Measurements from ENCODE around the gene REST.
A peak's percentile ranks its signal among the peaks of the same experiment; 100 is the strongest.

The REST gene

DNA sequence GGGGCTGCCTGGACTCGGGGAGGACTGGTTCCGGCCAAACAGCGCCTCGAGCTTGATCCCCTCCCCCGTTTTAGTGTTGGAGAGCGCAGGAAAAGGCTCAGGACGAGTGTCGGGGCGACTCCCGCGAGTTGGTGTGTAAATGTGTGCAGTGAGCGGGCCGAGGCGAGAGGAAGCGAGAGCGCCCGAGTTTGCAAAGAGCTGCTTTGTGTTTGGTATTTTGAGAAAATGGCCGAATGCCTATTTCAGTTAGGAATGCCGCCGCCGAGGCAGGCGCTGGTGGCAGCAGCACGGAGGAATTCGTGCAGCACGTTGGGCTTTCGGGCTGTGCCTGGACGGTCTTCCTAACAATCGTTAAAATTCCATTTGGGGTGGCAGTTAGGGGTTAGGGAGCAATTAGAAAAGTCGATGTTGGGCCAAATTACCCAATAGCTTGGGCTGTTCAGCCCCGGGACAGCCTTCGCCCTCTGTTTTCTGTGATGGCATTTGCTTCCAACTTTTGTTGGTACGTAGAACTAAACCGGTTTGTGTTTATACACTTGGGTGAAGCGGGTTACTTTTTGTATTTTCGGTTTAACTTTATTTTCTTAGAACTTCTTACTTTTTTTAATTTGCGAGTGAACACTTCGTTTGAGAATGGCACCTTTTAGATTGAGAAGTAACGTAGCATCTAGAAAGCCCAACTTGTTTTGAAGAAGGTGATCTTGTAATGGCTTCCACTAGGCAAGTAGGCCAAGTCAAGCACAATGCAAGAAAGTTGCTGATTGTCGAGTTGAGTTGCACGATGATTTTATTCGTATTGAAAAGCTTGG lies 1.6 kb downstream of the REST start:
- TF ChIP-seq TAF1 (IDR thresholded peaks at IDR 0.05; ENCODE audit: borderline replicate concordance, insufficient read depth, low read length), result 0 out of 2 replicates have a peak, but pooled peaks have one; percentile 16
- TF ChIP-seq FOXP2 (optimal IDR thresholded peaks at IDR 0.05; ENCODE audit: borderline replicate concordance, extremely low read depth, extremely low read length, insufficient read depth), result no peak

- no peak for TF ChIP-seq SIN3A (IDR thresholded peaks at IDR 0.05; ENCODE audit: borderline replicate concordance, insufficient read depth, low read length)
- no peak for TF ChIP-seq FOXP2 (optimal IDR thresholded peaks at IDR 0.05; ENCODE audit: borderline replicate concordance, extremely low read depth, extremely low read length, insufficient read depth)
- TF ChIP-seq POLR2AphosphoS5 (IDR thresholded peaks at IDR 0.05; ENCODE audit: low read depth, low read length), result no peak
- no peak for TF ChIP-seq TAF1 (IDR thresholded peaks at IDR 0.05; ENCODE audit: borderline replicate concordance, insufficient read depth, low read length)
- no peak for TF ChIP-seq REST (IDR thresholded peaks at IDR 0.05; ENCODE audit: insufficient read depth in 1 of 2, low read depth in 2 of 2, low read length in 2 of 2)
These were observed 2.7 kb downstream of the REST start for GRCh38 chr4:56910172-56910967.

DNA sequence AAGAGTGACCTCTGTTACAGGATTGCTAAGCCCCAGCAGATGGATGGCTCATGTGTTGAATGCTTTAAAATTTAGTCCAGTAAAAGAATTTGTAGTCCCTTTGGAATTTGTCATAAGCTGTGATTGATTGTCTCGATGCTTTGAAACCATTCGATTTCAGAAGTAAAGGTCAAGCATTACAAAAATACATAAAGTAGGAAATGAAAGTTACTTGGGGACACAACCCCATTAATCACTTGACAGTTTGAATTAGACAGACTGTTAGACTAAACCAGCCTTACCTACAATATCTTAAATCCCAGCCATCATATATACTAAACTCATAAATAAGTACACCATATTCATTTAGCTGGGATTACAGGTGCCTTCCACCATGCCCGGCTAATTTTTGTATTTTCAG lies 6.6 kb downstream of the REST start:
- TF ChIP-seq SIN3A (IDR thresholded peaks at IDR 0.05; ENCODE audit: borderline replicate concordance, insufficient read depth, low read length), result no peak

GRCh38 chr4:56927196-56927595 lies 19.5 kb downstream of the REST start:
- TF ChIP-seq TAF1 (IDR thresholded peaks at IDR 0.05; ENCODE audit: borderline replicate concordance, insufficient read depth, low read length) (no peak), FOXP2 (optimal IDR thresholded peaks at IDR 0.05; ENCODE audit: borderline replicate concordance, extremely low read depth, extremely low read length, insufficient read depth) (no peak), SIN3A (IDR thresholded peaks at IDR 0.05; ENCODE audit: borderline replicate concordance, insufficient read depth, low read length) (no peak), POLR2AphosphoS5 (IDR thresholded peaks at IDR 0.05; ENCODE audit: low read depth, low read length) (no peak), REST (IDR thresholded peaks at IDR 0.05; ENCODE audit: insufficient read depth in 1 of 2, low read depth in 2 of 2, low read length in 2 of 2) (no peak)

- TF ChIP-seq FOXP2 (optimal IDR thresholded peaks at IDR 0.05; ENCODE audit: borderline replicate concordance, extremely low read depth, extremely low read length, insufficient read depth) (no peak), TAF1 (IDR thresholded peaks at IDR 0.05; ENCODE audit: borderline replicate concordance, insufficient read depth, low read length) (no peak), REST (IDR thresholded peaks at IDR 0.05; ENCODE audit: insufficient read depth in 1 of 2, low read depth in 2 of 2, low read length in 2 of 2) (no peak), POLR2AphosphoS5 (IDR thresholded peaks at IDR 0.05; ENCODE audit: low read depth, low read length) (no peak), SIN3A (IDR thresholded peaks at IDR 0.05; ENCODE audit: borderline replicate concordance, insufficient read depth, low read length) (no peak)
These were observed 22.9 kb downstream of the REST start for GRCh38 chr4:56930638-56931037.

GRCh38 chr4:56931924-56932323 lies 24.2 kb downstream of the REST start:
- TF ChIP-seq REST (IDR thresholded peaks at IDR 0.05; ENCODE audit: insufficient read depth in 1 of 2, low read depth in 2 of 2, low read length in 2 of 2) (no peak), TAF1 (IDR thresholded peaks at IDR 0.05; ENCODE audit: borderline replicate concordance, insufficient read depth, low read length) (no peak), FOXP2 (optimal IDR thresholded peaks at IDR 0.05; ENCODE audit: borderline replicate concordance, extremely low read depth, extremely low read length, insufficient read depth) (no peak), SIN3A (IDR thresholded peaks at IDR 0.05; ENCODE audit: borderline replicate concordance, insufficient read depth, low read length) (no peak), POLR2AphosphoS5 (IDR thresholded peaks at IDR 0.05; ENCODE audit: low read depth, low read length) (no peak)
